IMR-90 (cell line): Measurements from ENCODE around the gene ZNF598. TPM values are rescaled to one million over a fixed set of nuclear protein-coding genes. Genes with fewer than 3 reads are reported as not detected.

Source experiments
- ATAC-seq: fragments of 200-7000 bp; cut with Tn5 transposase; 2 replicates; pipeline ENCODE4 v1.9.1; 2020; ENCODE audit warnings: low read depth, mild to moderate bottlenecking, moderate library complexity
- BruUV-seq: library from RNA; stranded (reverse); fragments of 400-500 nt; replicated peaks from 2 replicates; lab custom pipeline; 2021; lab: Mats Ljungman, UMichigan
- CTCF ChIA-PET: fragments of 300-600 bp; formaldehyde crosslinking; extraction: SDS; loops from one replicate; lab custom pipeline; 2021; ENCODE audit warnings: antibody characterized with exemption; lab: Yijun Ruan, JAX
- POLR2A ChIA-PET: fragments of 300-600 bp; sonication (Branson Sonifier 250); formaldehyde crosslinking; loops from one replicate; lab custom pipeline; 2022; ENCODE audit warnings: antibody characterized with exemption; ENCODE audit not compliant: unreplicated experiment; lab: Charles Lee
- DNase-seq: peaks from one replicate; pipeline ENCODE4 v3.0.0; 2013
- H2AFZ ChIP-seq: replicated peaks from 2 replicates; pipeline ENCODE3; 2013; ENCODE audit warnings: low read length, mild to moderate bottlenecking; ENCODE audit not compliant: poor library complexity
- H2AK5ac ChIP-seq: 2 replicates; pipeline ENCODE4 v1.6.1; 2013; ENCODE audit warnings: low read depth, low read length, inconsistent platforms
- H2AK9ac ChIP-seq: replicated peaks from 2 replicates; pipeline ENCODE3; 2013; ENCODE audit warnings: mild to moderate bottlenecking, low read depth, low read length, moderate library complexity; ENCODE audit not compliant: poor library complexity
- H2BK120ac ChIP-seq: 2 replicates; pipeline ENCODE4 v1.6.1; 2013; ENCODE audit warnings: low read depth, low read length, inconsistent platforms
- H2BK15ac ChIP-seq: 3 replicates; pipeline ENCODE4 v1.6.1; 2013; ENCODE audit warnings: low read depth, low read length, inconsistent platforms
- H2BK20ac ChIP-seq: 2 replicates; pipeline ENCODE4 v1.6.1; 2013; ENCODE audit warnings: low read depth, mild to moderate bottlenecking, inconsistent platforms, low read length, moderate library complexity
- H2BK5ac ChIP-seq: 2 replicates; pipeline ENCODE4 v1.6.1; 2013; ENCODE audit warnings: mild to moderate bottlenecking, low read depth, low read length, inconsistent platforms; ENCODE audit not compliant: poor library complexity, severe bottlenecking
- H3K14ac ChIP-seq: replicated peaks from 2 replicates; pipeline ENCODE4 v1.6.1; 2013; ENCODE audit warnings: low read depth, low read length, inconsistent platforms
- H3K18ac ChIP-seq: 2 replicates; pipeline ENCODE4 v1.6.1; 2013; ENCODE audit warnings: low read depth, low read length, control low read depth
- H3K23ac ChIP-seq: 2 replicates; pipeline ENCODE4 v1.6.1; 2013; ENCODE audit warnings: low read depth, low read length, inconsistent platforms
- H3K27ac ChIP-seq: 2 replicates; pipeline ENCODE4 v1.5.1; 2013; ENCODE audit warnings: mild to moderate bottlenecking, control low read depth, low read length; ENCODE audit not compliant: insufficient read depth
- H3K27me3 ChIP-seq: 2 replicates; pipeline ENCODE4 v1.6.1; 2013; ENCODE audit warnings: low read length; ENCODE audit not compliant: control insufficient read depth, insufficient read depth
- H3K36me3 ChIP-seq: 2 replicates; pipeline ENCODE4 v1.6.1; 2013; ENCODE audit warnings: low read length, mixed read lengths; ENCODE audit not compliant: control insufficient read depth, insufficient read depth
- H3K4ac ChIP-seq: 2 replicates; pipeline ENCODE4 v1.6.1; 2013; ENCODE audit warnings: low read depth, low read length, inconsistent platforms
- H3K4me1 ChIP-seq: 2 replicates; pipeline ENCODE4 v1.6.1; 2013; ENCODE audit warnings: low read length, mixed read lengths; ENCODE audit not compliant: control insufficient read depth, insufficient read depth
- H3K4me2 ChIP-seq: 2 replicates; pipeline ENCODE4 v1.6.1; 2013; ENCODE audit warnings: low read depth, mild to moderate bottlenecking, control low read depth, low read length, moderate library complexity
- H3K4me3 ChIP-seq: 2 replicates; pipeline ENCODE4 v1.5.1; 2013; ENCODE audit warnings: low read depth, mild to moderate bottlenecking, control low read depth, low read length, moderate library complexity; ENCODE audit not compliant: insufficient read depth
- H3K56ac ChIP-seq: 2 replicates; pipeline ENCODE4 v1.6.1; 2013; ENCODE audit warnings: low read length, inconsistent platforms; ENCODE audit not compliant: insufficient read depth; ENCODE audit errors: extremely low read depth
- H3K79me1 ChIP-seq, 2 experiments: 2 replicates each; pipeline ENCODE4 v1.6.1; 2013; ENCODE audit warnings: low read length in 2 of 2, inconsistent platforms in 1 of 2, low read depth in 1 of 2
- H3K9ac ChIP-seq: 2 replicates; pipeline ENCODE4 v1.6.1; 2013; ENCODE audit warnings: low read depth, low read length, control low read depth
- H3K9me1 ChIP-seq: 2 replicates; pipeline ENCODE4 v1.6.1; 2013; ENCODE audit warnings: low read length, inconsistent platforms; ENCODE audit not compliant: insufficient read depth
- H3K9me3 ChIP-seq: 2 replicates; pipeline ENCODE4 v1.6.1; 2013; ENCODE audit warnings: low read length; ENCODE audit not compliant: control insufficient read depth, insufficient read depth
- H4K20me1 ChIP-seq: 2 replicates; pipeline ENCODE4 v1.6.1; 2013; ENCODE audit warnings: low read length, inconsistent platforms; ENCODE audit not compliant: insufficient read depth
- H4K5ac ChIP-seq: 2 replicates; pipeline ENCODE4 v1.6.1; 2013; ENCODE audit warnings: mild to moderate bottlenecking, low read depth, low read length, control low read depth
- H4K8ac ChIP-seq, 2 experiments: 2 replicates each; pipeline ENCODE4 v1.6.1; 2013; ENCODE audit warnings: low read depth in 2 of 2, low read length in 2 of 2, control low read depth in 1 of 2, inconsistent platforms in 1 of 2
- H4K91ac ChIP-seq: 2 replicates; pipeline ENCODE4 v1.6.1; 2013; ENCODE audit warnings: low read depth, low read length, inconsistent platforms; ENCODE audit not compliant: insufficient read depth
- BHLHE40 ChIP-seq: fragments of 150-350 bp; IDR thresholded peaks from 2 replicates; pipeline ENCODE4 v1.6.1; 2016; ENCODE audit warnings: mild to moderate bottlenecking, low read depth, low read length
- CEBPB ChIP-seq: IDR thresholded peaks from 2 replicates; pipeline ENCODE4 v1.6.1; 2012; ENCODE audit warnings: low read depth, low read length, improper control_type of control experiment
- CHD1 ChIP-seq: IDR thresholded peaks from 2 replicates; pipeline ENCODE4 v1.6.1; 2012; ENCODE audit warnings: low read depth, low read length, improper control_type of control experiment
- CTCF ChIP-seq: conservative IDR thresholded peaks from 2 replicates; pipeline ENCODE4 v1.5.1; 2012; ENCODE audit warnings: mild to moderate bottlenecking, low read depth, low read length, improper control_type of control experiment
- ELK1 ChIP-seq: fragments of 150-350 bp; IDR thresholded peaks from 2 replicates; pipeline ENCODE4 v1.6.1; 2016; ENCODE audit warnings: low read depth, mild to moderate bottlenecking, low read length, moderate library complexity, borderline replicate concordance
- MAFK ChIP-seq: IDR thresholded peaks from 2 replicates; pipeline ENCODE4 v1.6.1; 2012; ENCODE audit warnings: low read depth, low read length, improper control_type of control experiment
- MAZ ChIP-seq: IDR thresholded peaks from 2 replicates; pipeline ENCODE4 v1.6.1; 2012; ENCODE audit warnings: low read depth, mild to moderate bottlenecking, low read length, improper control_type of control experiment, moderate library complexity, borderline replicate concordance
- MXI1 ChIP-seq: IDR thresholded peaks from 2 replicates; pipeline ENCODE4 v1.6.1; 2012; ENCODE audit warnings: low read depth, mild to moderate bottlenecking, low read length, moderate library complexity, borderline replicate concordance
- NFE2L2 ChIP-seq: fragments of 150-350 bp; IDR thresholded peaks from 2 replicates; pipeline ENCODE4 v1.6.1; 2016; ENCODE audit warnings: low read depth, mild to moderate bottlenecking, low read length
- POLR2A ChIP-seq: IDR thresholded peaks from 2 replicates; pipeline ENCODE4 v1.6.1; 2012; ENCODE audit warnings: mild to moderate bottlenecking, low read depth, low read length
- RAD21 ChIP-seq: IDR thresholded peaks from 2 replicates; pipeline ENCODE4 v1.6.1; 2012; ENCODE audit warnings: low read length, improper control_type of control experiment
- RCOR1 ChIP-seq: IDR thresholded peaks from 2 replicates; pipeline ENCODE4 v1.6.1; 2012; ENCODE audit warnings: mild to moderate bottlenecking, low read length, improper control_type of control experiment; ENCODE audit not compliant: insufficient replicate concordance
- RFX5 ChIP-seq: IDR thresholded peaks from 2 replicates; pipeline ENCODE4 v1.8.0; 2012; ENCODE audit warnings: low read depth, mild to moderate bottlenecking, low read length, moderate library complexity
- USF2 ChIP-seq: fragments of 150-350 bp; IDR thresholded peaks from 2 replicates; pipeline ENCODE4 v1.6.1; 2017; ENCODE audit warnings: mild to moderate bottlenecking, antibody characterized with exemption, low read length, low read depth
- WGBS, 2 experiments: methylation state at CpG; one replicate each; pipeline versions ENCODE4 v1.1.5 to v1.1.7; 2013; ENCODE audit warnings: missing lambda C conversion rate in 2 of 2; ENCODE audit not compliant: insufficient read length in 1 of 2; ENCODE audit errors: extremely low coverage in 2 of 2; 5-methylcytosine and 5-hydroxymethylcytosine counted together
- dilution Hi-C: fragments of 300-500 bp; cut with HindIII; formaldehyde crosslinking; loops from one replicate; pipeline ENCODE4 v1.14.3; 2018; ENCODE audit warnings: low sequenced_read_pairs; ENCODE audit not compliant: unreplicated experiment
- in situ Hi-C: fragments of 300-500 bp; cut with MboI; formaldehyde crosslinking; loops from 3 replicates; pipeline ENCODE4 v1.14.3; 2019; ENCODE audit warnings: low sequenced_read_pairs, inconsistent platforms, mixed read lengths
- intact Hi-C: fragments of 100-400 bp; cut with micrococcal nuclease; formaldehyde crosslinking; loops from 2 replicates; pipeline ENCODE4 v1.10.0; 2022
- polyA plus RNA-seq, 3 experiments: library from polyadenylated mRNA; depleted of rRNA; stranded (reverse); fragments of >200 nt; gene quantifications; 2 replicates each; pipeline ENCODE4 v1.2.3, GENCODE V29; 2012; ENCODE audit warnings: low replicate concordance in 1 of 3
- total RNA-seq: library from RNA; depleted of rRNA; stranded (reverse); fragments of >200 nt; gene quantifications from 2 replicates; pipeline ENCODE4 v1.2.3, GENCODE V29; 2012

ZNF598 gene
- total and polyA plus RNA-seq, 2 of the 4 experiments (the other 2 are of a cell fraction), result 3.4 to 36.4 TPM

GRCh38 chr16:1959269-1960039, 50.2 kb downstream of the ZNF598 start, which contains the start of gene NDUFB10:
TSS of gene NDUFB10 (plus strand) at chr16:1959538. CDS start at chr16:1959625, 87 bp downstream.
- H2BK15ac ChIP-seq, result no peak within 1 kb of the TSS; the same call in 2 of the 3 replicates
- ATAC-seq (peak; percentile 90), DNase-seq (peak; percentile 87)
- peak within 1 kb of the TSS; percentile 87 for H3K4me3 ChIP-seq
- peak within 1 kb of the TSS; percentile 70 for H2BK120ac ChIP-seq
- peaks cover 42% of the 10 kb centered on the region for H4K20me1 ChIP-seq
- H2BK20ac ChIP-seq, result no peak within 1 kb of the TSS
- peak within 1 kb of the TSS; percentile 93 for H3K27ac ChIP-seq
- peak within 1 kb of the TSS; percentile 100 for H2AFZ ChIP-seq
- POLR2A ChIA-PET, result no interaction called here
- peaks cover 2% of the 10 kb centered on the region; the same call in 1 of the 2 replicates for H3K27me3 ChIP-seq
- peak within 1 kb of the TSS; percentile 100 for H2AK9ac ChIP-seq
- peak within 1 kb of the TSS; percentile 98 for H4K91ac ChIP-seq
- WGBS, 2 experiments, result 1% methylated on average over 36 of the region's 79 CpGs; no CpG with 5 or more reads in 1 of the 2 experiments
- H3K79me1 ChIP-seq, result peaks cover 3 to 33% of the 10 kb centered on the region in 2 experiments; a peak in 3 of 4 replicates
- H2AK5ac ChIP-seq, result peak within 1 kb of the TSS; percentile 91
- H3K23ac ChIP-seq, result peak within 1 kb of the TSS; percentile 93
- peak within 1 kb of the TSS; percentile 99 for H3K14ac ChIP-seq
- peak within 1 kb of the TSS; percentile 89 for H2BK5ac ChIP-seq
- peak within 1 kb of the TSS; percentile 83; the same call in 1 of the 2 replicates for H3K18ac ChIP-seq
- peak within 1 kb of the TSS; percentile 98 for H3K9ac ChIP-seq
- no peaks in the 10 kb centered on the region for H3K9me3 ChIP-seq
- 0 out of 2 replicates have a peak, but pooled peaks cover 8% of the 10 kb centered on the region for H3K9me1 ChIP-seq
- BruUV-seq, result no TSS peak
- CTCF ChIA-PET, result no interaction called here
- peak within 1 kb of the TSS; percentile 75 for H3K56ac ChIP-seq
- peak within 1 kb of the TSS; percentile 94 for H3K4me2 ChIP-seq
- H3K4ac ChIP-seq, result peak within 1 kb of the TSS; percentile 95
- H4K8ac ChIP-seq, result peak within 1 kb of the TSS; percentile 89 to 99
- H3K4me1 ChIP-seq, result peaks cover 7% of the 10 kb centered on the region
- peaks cover 27% of the 10 kb centered on the region for H3K36me3 ChIP-seq
- intact Hi-C loops, result no loop called here
- in situ Hi-C loops, result no loop called here
- dilution Hi-C loops, result no loop called here
- H4K5ac ChIP-seq, result peak within 1 kb of the TSS; percentile 94
- TF ChIP-seq MAZ (peak; percentile 33; the same call in 1 of the 2 replicates), BHLHE40 (peak; percentile 16; the same call in 1 of the 2 replicates), POLR2A (peak; percentile 45; the same call in 1 of the 2 replicates), RCOR1 (no peak), RAD21 (peak; percentile 34), MXI1 (peak; percentile 53; the same call in 1 of the 2 replicates), CEBPB (no peak), CHD1 (no peak), USF2 (peak; percentile 14; the same call in 1 of the 2 replicates), RFX5 (no peak), MAFK (no peak), ELK1 (no peak), CTCF (peak; percentile 84), NFE2L2 (no peak)
